ENCODE results near the gene RBM26.
A peak's percentile ranks its signal among the peaks of the same experiment; 100 is the strongest.

The RBM26 gene

GRCh38 chr13:79380997-79381396 lies 25.1 kb downstream of the RBM26 start:
- no peak overlapping the region for H3K27ac ChIP-seq
- peaks cover 27% of the 10 kb centered on the region for H3K36me3 ChIP-seq
- TF ChIP-seq, protein P1, sequence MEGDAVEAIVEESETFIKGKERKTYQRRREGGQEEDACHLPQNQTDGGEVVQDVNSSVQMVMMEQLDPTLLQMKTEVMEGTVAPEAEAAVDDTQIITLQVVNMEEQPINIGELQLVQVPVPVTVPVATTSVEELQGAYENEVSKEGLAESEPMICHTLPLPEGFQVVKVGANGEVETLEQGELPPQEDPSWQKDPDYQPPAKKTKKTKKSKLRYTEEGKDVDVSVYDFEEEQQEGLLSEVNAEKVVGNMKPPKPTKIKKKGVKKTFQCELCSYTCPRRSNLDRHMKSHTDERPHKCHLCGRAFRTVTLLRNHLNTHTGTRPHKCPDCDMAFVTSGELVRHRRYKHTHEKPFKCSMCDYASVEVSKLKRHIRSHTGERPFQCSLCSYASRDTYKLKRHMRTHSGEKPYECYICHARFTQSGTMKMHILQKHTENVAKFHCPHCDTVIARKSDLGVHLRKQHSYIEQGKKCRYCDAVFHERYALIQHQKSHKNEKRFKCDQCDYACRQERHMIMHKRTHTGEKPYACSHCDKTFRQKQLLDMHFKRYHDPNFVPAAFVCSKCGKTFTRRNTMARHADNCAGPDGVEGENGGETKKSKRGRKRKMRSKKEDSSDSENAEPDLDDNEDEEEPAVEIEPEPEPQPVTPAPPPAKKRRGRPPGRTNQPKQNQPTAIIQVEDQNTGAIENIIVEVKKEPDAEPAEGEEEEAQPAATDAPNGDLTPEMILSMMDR (IDR thresholded peaks at IDR 0.05): no peak

DNA sequence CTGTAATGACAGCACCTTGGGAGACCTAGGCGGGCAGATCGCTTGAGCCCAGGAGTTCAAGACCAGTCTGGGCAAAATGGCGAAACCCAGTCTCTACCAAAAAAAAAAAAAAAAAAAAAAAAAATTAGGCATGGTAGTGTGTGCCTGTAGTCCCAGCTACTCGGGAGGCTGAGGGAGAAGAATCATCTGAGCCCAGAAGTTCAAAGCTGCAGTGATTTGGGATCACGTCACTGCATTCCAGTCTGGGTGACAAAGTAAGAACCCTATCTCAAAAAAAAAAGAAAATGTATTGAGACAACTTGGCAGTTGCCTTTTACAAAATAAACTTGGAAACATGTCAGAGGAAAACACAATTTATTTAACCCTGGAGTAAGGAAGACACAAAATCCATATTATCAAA lies 26.8 kb downstream of the RBM26 start:
- no peak overlapping the region for H3K4me3 ChIP-seq (ENCODE audit: low read depth in 1 of 2, low read length in 1 of 2)
- peaks cover 36% of the 10 kb centered on the region for H3K36me3 ChIP-seq
- H3K27ac ChIP-seq: no peak overlapping the region
- TF ChIP-seq, protein P1 (IDR thresholded peaks at IDR 0.05): no peak
- no peaks in the 10 kb centered on the region for H3K27me3 ChIP-seq
- H3K4me1 ChIP-seq (ENCODE audit: control insufficient read depth in 1 of 2, insufficient read depth in 1 of 2, low read depth in 1 of 2, low read length in 1 of 2): no peaks in the 10 kb centered on the region
- H3K9me3 ChIP-seq: no peaks in the 10 kb centered on the region

More at GRCh38 chr13:79380997-79381396, 25.1 kb downstream of the RBM26 start:
- Histone ChIP-seq H3K4me3 (ENCODE audit: low read depth in 1 of 2, low read length in 1 of 2) (no peak overlapping the region), H3K27me3 (no peaks in the 10 kb centered on the region), H3K9me3 (no peaks in the 10 kb centered on the region), H3K4me1 (ENCODE audit: control insufficient read depth in 1 of 2, insufficient read depth in 1 of 2, low read depth in 1 of 2, low read length in 1 of 2) (no peaks in the 10 kb centered on the region)

DNA sequence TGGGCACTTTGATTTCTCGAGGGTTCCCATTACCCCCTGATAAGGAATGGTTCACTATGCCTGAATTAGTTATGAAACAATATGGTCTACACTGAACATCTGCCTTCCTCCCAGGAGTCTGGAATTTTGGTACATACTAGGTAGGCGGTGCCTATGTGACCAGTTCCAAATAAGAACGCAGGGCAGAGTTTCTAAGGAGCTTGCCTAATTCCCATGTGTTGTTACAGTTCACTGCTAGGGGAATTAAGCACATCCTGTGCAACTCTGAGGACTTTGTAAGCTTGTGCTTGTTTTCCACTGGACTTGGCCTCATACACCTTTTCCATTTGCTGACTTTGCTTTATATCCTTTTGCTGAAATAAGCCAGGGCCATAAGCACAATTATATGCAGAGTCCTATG lies 29.2 kb downstream of the RBM26 start:
- TF ChIP-seq, protein P1 (IDR thresholded peaks at IDR 0.05): no peak
- H3K4me1 ChIP-seq (ENCODE audit: control insufficient read depth in 1 of 2, insufficient read depth in 1 of 2, low read depth in 1 of 2, low read length in 1 of 2): no peaks in the 10 kb centered on the region
- H3K36me3 ChIP-seq: peaks cover 39% of the 10 kb centered on the region
- H3K4me3 ChIP-seq (ENCODE audit: low read depth in 1 of 2, low read length in 1 of 2): no peak overlapping the region
- H3K27ac ChIP-seq: no peak overlapping the region
- H3K27me3 ChIP-seq: no peaks in the 10 kb centered on the region
- no peaks in the 10 kb centered on the region for H3K9me3 ChIP-seq

DNA sequence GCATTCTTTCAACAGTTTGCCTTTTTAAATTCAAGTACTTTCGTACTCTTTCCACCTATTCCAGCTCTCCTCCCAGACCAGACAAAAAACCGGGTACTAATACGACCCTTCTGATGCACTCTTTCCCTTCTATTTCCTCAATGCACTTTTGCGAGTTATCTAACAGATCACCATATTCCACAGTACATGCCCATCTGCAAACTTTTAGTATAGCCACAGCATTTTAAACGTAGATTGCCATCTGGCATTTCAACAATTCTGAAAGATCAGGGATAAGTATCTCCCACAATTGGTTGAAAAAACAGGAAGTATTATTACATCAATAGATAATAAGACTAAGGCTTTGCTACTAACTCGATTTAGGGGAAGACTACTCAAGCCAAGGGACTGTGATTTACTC lies 31.5 kb downstream of the RBM26 start:
- H3K36me3 ChIP-seq: peaks cover 62% of the 10 kb centered on the region
- H3K4me1 ChIP-seq (ENCODE audit: control insufficient read depth in 1 of 2, insufficient read depth in 1 of 2, low read depth in 1 of 2, low read length in 1 of 2): no peaks in the 10 kb centered on the region
- peak overlapping the region; percentile 0 for H3K27ac ChIP-seq
- no peaks in the 10 kb centered on the region for H3K27me3 ChIP-seq
- no peaks in the 10 kb centered on the region for H3K9me3 ChIP-seq
- no peak overlapping the region for H3K4me3 ChIP-seq (ENCODE audit: low read depth in 1 of 2, low read length in 1 of 2)
- TF ChIP-seq, protein P1 (IDR thresholded peaks at IDR 0.05): no peak

DNA sequence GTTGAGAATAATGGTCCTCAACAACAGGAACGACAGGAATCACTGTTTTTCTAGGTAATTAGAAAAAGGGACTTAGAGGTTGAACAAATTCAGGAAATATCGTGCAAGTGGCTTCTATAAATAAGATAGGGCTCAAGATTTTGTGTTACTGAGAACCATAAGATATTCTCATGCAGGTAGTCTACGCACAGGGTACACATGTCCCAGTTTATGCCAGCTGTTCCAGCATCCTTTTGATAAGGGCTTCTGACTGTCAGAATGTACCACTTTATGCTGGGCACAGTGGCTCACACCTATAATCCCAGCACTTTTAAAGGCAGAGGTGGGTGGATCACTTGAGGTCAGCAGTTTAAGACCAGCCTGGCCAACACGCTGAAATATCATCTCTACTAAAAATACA lies 32.1 kb downstream of the RBM26 start:
- no peaks in the 10 kb centered on the region for H3K9me3 ChIP-seq
- peaks cover 67% of the 10 kb centered on the region for H3K36me3 ChIP-seq
- H3K27ac ChIP-seq: peak overlapping the region; percentile 0
- H3K4me3 ChIP-seq (ENCODE audit: low read depth in 1 of 2, low read length in 1 of 2): no peak overlapping the region
- H3K27me3 ChIP-seq: no peaks in the 10 kb centered on the region
- TF ChIP-seq, protein P1 (IDR thresholded peaks at IDR 0.05): no peak
- no peaks in the 10 kb centered on the region for H3K4me1 ChIP-seq (ENCODE audit: control insufficient read depth in 1 of 2, insufficient read depth in 1 of 2, low read depth in 1 of 2, low read length in 1 of 2)

DNA sequence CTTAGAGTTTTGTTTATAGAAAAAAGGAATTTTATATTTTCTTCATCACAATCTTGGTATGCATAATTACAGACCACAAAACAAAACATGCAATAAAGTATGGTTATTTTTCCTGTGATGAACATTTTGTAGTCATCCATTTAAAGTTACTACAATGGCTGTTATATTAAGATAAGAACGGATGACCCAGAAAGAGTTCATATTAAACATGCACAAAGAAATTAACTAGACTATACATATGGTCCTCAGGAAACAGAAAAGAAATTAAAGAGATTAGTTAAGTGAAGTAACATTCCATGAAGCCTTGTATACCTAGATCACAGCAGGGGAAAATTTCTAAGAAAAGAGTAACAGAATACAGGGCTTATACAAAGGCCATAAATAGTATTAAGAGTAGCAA lies 36.8 kb downstream of the RBM26 start:
- no peak overlapping the region for H3K27ac ChIP-seq
- H3K27me3 ChIP-seq: no peaks in the 10 kb centered on the region
- no peaks in the 10 kb centered on the region for H3K9me3 ChIP-seq
- TF ChIP-seq, protein P1 (IDR thresholded peaks at IDR 0.05): no peak
- no peak overlapping the region for H3K4me3 ChIP-seq (ENCODE audit: low read depth in 1 of 2, low read length in 1 of 2)
- no peaks in the 10 kb centered on the region for H3K4me1 ChIP-seq (ENCODE audit: control insufficient read depth in 1 of 2, insufficient read depth in 1 of 2, low read depth in 1 of 2, low read length in 1 of 2)
- peaks cover 74% of the 10 kb centered on the region for H3K36me3 ChIP-seq
